ENCODE results near the gene SLC25A1.
"Not testable (repeated sequence)": the region's sequence is repeated elsewhere in the genome, so short reads cannot be mapped to it uniquely, and the experiment has no call there.

The SLC25A1 gene

GRCh38 chr22:19203834-19204233 is 25.3 kb upstream of the SLC25A1 start:
- no peak for DNase-seq

DNA sequence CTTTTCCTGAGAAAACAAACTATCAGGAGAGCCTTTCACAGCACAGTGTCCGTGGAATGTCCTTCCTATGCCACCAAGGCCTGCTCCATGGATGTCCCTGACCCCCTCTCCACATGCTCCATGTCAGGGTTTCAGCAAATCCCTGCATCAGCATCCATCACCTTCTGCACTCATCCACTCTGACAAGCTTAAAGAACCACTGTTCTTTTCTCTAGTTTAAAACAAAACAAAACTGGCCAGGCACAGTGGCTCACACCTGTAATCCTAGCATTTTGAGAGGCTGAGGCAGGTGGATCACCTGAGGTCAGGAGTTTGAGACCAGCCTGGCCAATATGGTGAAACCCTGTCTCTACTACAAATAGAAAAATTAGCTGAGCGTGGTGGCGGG is 24.3 kb upstream of the SLC25A1 start:
- DNase-seq = not testable (repeated sequence)

GRCh38 chr22:19201869-19202798 is 23.6 kb upstream of the SLC25A1 start:
- no peak for DNase-seq

- DNase-seq = no peak
Observed at GRCh38 chr22:19201130-19201868, 22.8 kb upstream of the SLC25A1 start.

DNA sequence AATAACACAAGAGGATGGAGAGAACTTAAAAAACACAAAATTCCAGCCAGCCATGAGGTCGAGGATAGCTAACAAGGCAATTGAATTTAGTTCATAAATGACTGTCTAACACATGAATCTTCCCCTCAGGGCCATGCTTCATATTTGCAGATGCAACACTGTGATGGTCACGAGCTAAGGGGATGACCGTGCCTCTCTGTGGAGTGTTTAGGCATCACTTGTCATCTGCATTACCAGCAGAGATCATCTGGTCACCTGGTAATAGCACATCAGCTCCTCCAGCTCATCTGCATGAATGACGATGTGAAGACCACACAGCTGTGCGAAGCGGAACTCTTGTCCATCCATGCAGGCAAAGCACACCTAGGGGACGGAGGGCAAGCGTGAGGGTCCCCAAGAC is 20.9 kb upstream of the SLC25A1 start:
- no peak for DNase-seq

DNA sequence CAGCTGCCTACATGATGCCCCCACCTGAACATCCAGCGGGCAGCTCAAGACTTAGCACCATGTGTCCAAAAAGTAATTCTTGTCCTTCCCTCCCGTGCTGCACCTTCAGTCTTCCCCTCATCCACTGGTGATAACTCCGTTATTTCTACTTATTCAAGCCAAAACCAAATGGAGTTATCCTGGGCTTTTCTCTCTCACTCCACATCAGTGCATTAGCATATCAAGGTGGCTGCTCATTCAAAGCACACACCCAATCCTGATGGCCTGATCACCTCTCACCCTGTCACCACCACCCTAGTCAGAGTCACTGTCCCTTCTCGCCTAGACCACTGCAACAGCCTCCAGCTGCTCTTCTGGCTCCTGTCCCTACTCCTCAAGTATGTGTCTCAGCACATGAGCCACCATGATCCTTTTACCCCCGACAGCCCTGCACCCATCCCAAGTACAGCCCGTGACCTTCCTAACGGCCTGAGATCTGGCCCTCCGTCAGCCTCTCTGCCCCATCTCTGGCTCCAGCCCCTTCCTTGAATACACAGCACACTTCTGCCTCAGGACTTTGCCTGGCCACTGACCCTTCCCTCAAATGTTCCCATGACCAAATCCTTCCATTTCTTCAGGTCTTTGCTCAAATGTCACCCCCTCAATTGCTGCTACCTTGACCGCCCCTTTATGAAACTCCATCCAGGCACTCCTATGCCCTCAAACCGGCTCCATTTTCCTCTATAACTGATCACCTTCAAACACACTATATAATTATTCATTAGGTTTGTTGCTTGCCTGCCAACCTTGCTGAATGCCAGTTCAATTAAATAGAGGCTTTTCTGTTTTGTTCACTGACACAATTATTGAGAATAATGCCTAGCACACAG is 19.7 kb upstream of the SLC25A1 start:
- DNase-seq = no peak

DNA sequence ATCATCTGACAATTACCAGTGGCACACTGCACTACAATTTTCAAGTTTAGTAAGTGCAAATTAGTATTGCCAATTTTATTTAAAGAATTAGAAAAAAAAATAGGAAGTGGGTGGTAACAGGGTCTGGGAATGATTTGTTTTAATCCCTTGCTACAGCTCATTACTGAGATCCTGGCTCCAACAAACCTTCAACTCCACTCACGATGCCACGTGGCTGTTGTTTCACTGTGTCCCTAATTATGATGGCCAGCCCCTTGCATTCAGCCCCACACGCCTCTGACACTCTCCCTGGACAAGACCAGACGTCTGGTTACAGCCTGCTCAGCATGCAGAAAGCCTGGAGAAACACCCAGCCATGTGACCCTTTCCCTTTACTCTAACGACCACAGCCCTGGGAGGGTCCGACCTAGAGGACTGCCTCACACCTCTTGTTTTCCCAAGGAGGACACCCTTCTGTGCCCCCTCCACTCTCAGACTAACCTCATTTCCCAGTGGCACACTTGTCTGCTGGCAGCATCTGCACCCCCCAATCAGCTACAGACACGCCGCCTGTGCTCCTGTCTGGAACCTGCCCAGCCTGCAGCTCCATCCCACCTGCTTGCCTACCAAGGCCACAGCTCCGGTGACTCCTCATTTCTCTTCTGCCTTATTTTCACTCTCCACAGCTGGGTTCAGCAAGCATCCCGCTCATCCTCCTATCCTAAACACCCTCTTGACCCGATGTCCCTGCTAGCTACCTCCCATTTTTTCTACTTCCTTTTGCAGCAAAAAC is 18.5 kb upstream of the SLC25A1 start:
- no peak for DNase-seq

DNA sequence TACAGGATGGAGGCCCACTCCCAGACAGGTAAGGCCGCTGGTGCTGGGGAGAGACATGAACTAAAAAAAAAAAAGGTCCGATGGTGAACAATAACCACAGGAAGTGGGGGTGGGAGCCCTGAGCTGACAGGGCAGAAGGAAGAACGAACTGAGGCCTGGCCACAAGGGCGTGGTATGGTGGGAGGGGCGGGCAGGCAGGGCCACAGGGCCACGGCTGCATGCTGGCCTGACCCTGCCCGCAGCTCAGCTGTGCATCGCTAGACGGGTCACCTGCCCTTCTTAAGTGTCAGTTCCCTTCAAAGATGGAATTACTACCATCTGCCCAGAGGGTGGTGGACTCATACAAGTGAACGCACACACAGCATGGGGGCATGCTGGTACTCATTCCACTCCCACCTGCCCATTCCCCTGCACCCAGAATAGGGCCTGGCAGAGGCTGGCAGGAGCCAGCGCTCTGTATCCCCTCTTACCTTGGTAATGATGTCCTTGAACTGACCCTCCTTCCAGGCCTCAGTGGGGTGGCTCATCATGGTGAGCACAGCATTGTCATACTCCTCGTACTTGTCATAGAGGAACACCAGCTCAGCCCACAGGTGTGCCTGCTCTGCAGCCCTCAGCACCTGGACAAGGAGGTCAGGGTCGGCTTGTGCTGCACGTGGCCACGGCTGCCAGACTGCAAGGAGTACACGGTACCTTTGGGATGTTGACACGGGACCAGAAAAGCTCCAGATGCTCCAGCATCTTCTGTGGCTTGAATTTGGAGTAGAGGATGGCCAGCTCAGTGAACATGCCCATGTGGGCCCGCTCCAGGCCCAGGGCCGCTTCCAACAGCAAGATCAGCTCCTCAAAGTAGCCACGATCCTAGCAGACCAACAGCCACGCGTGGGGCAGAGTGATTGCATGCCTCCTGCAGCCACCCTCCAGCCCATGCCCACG is 17.5 kb upstream of the SLC25A1 start:
- DNase-seq = no peak

DNA sequence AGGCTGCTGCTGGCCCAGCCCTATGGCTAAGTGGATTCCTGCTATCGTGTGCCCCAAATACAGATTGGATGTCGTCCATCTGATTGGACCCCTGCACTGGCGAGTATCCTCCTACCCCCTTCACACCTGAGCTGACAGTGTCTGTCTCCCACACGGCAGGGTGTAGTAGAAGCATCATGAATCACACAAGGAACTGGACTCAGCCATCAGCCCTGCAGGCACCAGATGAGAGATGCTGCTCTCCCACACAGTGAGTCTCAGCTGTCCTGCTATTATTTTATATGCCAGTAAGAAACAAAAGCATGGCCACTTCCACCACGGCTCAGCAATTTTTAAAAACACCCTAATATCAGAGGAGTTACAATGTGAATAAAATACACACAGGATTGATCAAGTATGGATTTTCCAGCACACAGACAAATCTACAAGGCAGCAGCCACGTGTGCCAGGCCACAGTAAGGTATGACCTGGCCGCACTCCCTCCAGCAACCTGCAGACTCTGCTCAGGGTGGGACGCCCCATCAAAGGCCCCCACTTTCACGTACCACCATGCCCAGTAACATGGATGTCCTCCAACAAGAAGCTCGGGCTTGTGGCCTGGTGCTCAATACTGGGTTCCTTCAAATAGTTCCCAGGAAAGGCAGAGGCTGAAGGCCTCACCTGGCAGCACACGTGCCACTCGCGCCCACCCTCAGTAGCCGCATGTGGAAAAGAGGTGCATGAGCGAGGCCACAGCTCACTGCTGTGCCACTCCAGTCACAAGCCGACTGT is 16.4 kb upstream of the SLC25A1 start:
- no peak for DNase-seq

DNA sequence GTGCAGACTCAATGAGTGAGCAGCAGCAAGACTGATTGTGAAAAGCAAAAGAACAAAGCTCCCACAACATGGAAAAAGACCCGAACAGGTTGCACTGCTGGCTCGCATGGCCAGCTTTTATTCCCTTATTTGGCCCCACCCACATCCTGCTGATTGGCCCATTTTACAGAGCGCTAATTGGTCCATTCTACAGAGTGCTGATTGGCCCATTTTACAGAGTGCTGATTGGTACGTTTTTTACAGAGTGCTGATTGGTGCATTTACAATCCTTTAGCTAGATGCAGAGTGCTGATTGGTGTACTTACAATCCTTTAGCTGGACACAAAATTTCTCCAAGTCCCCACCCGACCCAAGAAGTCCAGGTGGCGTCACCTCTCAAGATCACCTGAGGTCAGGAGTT is 15.3 kb upstream of the SLC25A1 start:
- no peak for DNase-seq

GRCh38 chr22:19187716-19188563 is 9.4 kb upstream of the SLC25A1 start:
- DNase-seq = no peak

DNA sequence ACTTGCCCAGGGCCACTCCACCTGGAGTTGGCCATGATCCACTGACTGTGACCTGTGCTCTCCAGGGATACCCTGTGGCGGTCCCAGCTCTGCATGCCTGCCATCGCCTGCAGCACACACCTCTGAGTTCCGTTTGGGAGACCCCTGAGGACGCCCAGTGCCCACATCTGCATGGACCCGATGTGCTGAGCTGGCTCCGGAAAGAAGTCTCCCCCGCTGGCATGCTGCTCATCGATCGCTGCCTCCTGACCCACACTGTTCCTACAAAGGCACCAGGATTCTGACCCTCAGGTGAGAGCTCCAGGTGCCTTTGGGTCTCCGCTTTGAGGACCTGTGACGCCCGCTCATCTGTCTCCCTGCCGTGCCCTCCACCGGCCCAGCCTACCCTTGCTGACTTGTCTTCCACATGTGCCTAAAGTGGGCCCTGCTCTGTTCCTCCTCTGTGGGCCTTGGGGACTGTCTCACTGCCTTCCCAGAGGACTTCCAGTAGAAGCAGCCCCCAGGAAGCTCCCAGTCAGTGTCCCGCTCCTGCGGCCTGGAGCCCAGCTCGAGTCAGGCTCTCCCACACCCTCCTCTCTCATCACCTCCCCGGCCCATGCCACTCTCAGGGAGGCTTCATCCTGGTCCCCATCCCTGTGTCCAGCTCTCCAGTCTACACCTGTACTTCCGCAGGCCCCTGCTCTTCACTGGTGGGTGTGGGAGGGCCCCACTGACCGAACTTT is 5.9 kb upstream of the SLC25A1 start:
- no peak for DNase-seq

- DNase-seq = no peak
Observed at GRCh38 chr22:19183216-19183615, 4.7 kb upstream of the SLC25A1 start.

DNA sequence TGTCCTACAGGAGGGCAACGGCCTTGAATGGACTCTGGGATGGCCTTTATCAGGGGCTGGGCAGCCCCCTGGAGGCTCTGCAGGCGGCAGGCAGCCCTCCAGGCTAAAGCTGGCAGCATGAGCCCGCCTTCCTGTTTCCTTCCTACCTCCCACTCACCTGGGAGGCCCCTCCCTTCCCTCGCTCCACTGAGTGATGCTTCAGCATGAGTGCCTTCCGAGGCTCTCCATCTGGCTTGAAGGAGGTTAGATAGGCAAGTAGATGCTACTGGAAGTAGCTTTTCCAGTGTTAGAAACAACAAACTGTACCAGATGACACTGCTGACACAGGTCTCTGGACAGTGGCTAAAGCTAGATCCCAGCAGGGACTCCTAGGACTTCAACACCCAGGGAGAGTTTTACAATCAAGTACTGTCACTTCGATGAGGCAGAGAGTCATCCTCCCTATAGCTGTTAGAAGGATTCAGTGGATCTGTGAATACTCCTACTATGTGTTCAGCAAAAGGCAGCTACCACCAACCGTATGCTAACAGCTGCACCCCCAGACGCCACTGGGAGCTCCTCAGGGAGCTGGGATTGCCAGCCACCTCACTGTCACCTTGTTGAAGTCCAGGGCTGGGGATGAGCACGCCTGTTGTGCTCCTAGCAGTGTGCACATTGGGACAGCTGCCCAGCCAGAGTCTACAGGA is 4.1 kb upstream of the SLC25A1 start:
- no peak for DNase-seq

- no peak for DNase-seq
Observed at GRCh38 chr22:19181786-19182471, 3.4 kb upstream of the SLC25A1 start.

- DNase-seq = no peak
Observed at GRCh38 chr22:19180740-19181410, 2.3 kb upstream of the SLC25A1 start.

DNA sequence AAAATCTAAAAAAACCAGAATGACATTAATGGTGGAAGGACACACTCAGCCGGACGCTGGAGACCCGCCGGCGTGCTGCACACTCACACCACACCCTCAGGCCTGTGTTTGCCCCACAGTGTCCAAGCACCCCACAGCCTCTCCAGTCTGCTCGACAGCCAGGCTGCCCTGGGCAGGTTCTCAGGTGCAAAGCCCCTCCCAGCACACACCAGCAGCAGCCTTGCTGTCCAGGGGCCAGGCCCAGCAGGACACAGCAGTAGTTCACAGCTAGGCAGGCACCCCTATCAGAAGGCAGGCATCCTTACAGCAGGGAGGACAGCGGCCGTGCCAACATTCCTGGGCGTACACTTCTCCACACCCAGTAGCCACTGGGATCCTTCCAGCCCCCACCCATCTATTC is 1.7 kb upstream of the SLC25A1 start:
- no peak for DNase-seq
